Nephron (organoid): ENCODE measurements around the gene SORCS3.

Experiments
- H3K27ac Mint-ChIP-seq, 3 experiments: 2 replicates each; pipeline ENCODE4 v1.8.0; 2020; ENCODE audit warnings: mixed read lengths in 3 of 3, mild to moderate bottlenecking in 2 of 3, moderate library complexity in 1 of 3
- H3K27me3 Mint-ChIP-seq: 2 replicates; pipeline ENCODE4 v1.8.0; 2021; ENCODE audit warnings: low read depth, mild to moderate bottlenecking, moderate library complexity, mixed read lengths
- H3K36me3 Mint-ChIP-seq: 2 replicates; pipeline ENCODE4 v1.8.0; 2020; ENCODE audit warnings: low read depth, mixed read lengths
- H3K4me1 Mint-ChIP-seq: 2 replicates; pipeline ENCODE4 v1.8.0; 2020; ENCODE audit warnings: mixed read lengths
- H3K4me3 Mint-ChIP-seq, 3 experiments: 2 replicates each; pipeline ENCODE4 v1.8.0; 2020; ENCODE audit warnings: mild to moderate bottlenecking in 3 of 3, mixed read lengths in 3 of 3, moderate library complexity in 2 of 3
- H3K9me3 Mint-ChIP-seq: 2 replicates; pipeline ENCODE4 v1.8.0; 2020; ENCODE audit warnings: mixed read lengths
- TF ChIP-seq, protein P1 (sequence below), 3 experiments: fragments of 200-600 bp; sonication (generic); IDR thresholded peaks; one replicate each; pipeline ENCODE4 v1.5.0; 2021; ENCODE audit warnings: antibody characterized with exemption in 3 of 3; ENCODE audit not compliant: unreplicated experiment in 3 of 3

SORCS3 gene

GRCh38 chr10:104947314-104947713 lies 306.2 kb downstream of the SORCS3 start:
- H3K27me3 Mint-ChIP-seq: peaks cover 6% of the 10 kb centered on the region
- H3K9me3 Mint-ChIP-seq: no peaks in the 10 kb centered on the region
- H3K27ac Mint-ChIP-seq: no peak overlapping the region
- H3K4me3 Mint-ChIP-seq: no peak overlapping the region
- H3K36me3 Mint-ChIP-seq: no peaks in the 10 kb centered on the region
- H3K4me1 Mint-ChIP-seq: no peaks in the 10 kb centered on the region
- TF ChIP-seq, protein P1, sequence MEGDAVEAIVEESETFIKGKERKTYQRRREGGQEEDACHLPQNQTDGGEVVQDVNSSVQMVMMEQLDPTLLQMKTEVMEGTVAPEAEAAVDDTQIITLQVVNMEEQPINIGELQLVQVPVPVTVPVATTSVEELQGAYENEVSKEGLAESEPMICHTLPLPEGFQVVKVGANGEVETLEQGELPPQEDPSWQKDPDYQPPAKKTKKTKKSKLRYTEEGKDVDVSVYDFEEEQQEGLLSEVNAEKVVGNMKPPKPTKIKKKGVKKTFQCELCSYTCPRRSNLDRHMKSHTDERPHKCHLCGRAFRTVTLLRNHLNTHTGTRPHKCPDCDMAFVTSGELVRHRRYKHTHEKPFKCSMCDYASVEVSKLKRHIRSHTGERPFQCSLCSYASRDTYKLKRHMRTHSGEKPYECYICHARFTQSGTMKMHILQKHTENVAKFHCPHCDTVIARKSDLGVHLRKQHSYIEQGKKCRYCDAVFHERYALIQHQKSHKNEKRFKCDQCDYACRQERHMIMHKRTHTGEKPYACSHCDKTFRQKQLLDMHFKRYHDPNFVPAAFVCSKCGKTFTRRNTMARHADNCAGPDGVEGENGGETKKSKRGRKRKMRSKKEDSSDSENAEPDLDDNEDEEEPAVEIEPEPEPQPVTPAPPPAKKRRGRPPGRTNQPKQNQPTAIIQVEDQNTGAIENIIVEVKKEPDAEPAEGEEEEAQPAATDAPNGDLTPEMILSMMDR (IDR thresholded peaks at IDR 0.05; ENCODE audit: unreplicated experiment in 3 of 3): no peak

GRCh38 chr10:104957178-104957841 lies 316.2 kb downstream of the SORCS3 start:
- Mint-ChIP-seq H3K4me1 (no peaks in the 10 kb centered on the region), H3K36me3 (no peaks in the 10 kb centered on the region), H3K27me3 (no peaks in the 10 kb centered on the region), H3K27ac (no peak overlapping the region), H3K4me3 (no peak overlapping the region), H3K9me3 (peaks cover 6% of the 10 kb centered on the region)
- TF ChIP-seq, protein P1 (IDR thresholded peaks at IDR 0.05; ENCODE audit: unreplicated experiment in 3 of 3): no peak

DNA sequence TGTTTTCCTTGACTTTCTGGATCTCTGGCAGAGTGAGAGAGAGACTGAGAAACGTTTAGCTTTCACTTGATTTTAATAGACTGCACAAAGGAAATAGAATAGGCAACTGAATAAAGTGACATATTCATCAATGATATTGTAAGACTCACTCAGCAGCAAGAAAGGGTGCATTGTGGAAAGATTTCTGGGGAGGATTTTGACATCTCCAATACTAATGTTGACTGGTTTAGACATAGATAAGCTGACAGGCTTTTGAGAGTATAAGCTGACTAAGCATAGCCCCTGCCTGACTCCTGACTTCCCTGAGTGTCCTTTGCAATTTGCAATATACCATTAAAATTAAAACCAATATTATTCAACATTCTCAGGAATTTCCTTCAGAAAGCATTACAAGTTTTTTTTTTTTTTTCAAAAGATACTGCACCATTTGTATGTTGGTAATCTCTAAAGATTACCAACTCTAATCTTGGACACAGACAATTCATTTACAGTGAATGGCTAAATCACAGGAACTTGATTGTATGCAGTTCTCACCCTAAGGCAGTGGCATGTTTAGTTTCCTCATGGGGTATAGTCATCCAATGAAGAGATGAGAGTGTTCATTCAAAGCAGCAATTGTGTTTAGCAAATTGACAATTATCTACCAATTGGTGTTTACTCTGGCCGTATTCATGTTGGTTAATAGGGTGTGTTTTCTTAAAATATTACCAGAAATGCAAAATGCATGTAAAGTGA lies 325.6 kb downstream of the SORCS3 start:
- Mint-ChIP-seq H3K27me3 (no peaks in the 10 kb centered on the region), H3K36me3 (no peaks in the 10 kb centered on the region), H3K9me3 (peaks cover 11% of the 10 kb centered on the region), H3K4me1 (no peaks in the 10 kb centered on the region), H3K27ac (no peak overlapping the region), H3K4me3 (no peak overlapping the region)
- TF ChIP-seq, protein P1 (IDR thresholded peaks at IDR 0.05; ENCODE audit: unreplicated experiment in 3 of 3): no peak

GRCh38 chr10:104980368-104980767 lies 339.3 kb downstream of the SORCS3 start:
- TF ChIP-seq, protein P1 (IDR thresholded peaks at IDR 0.05; ENCODE audit: unreplicated experiment in 3 of 3): no peak
- H3K9me3 Mint-ChIP-seq: peaks cover 2% of the 10 kb centered on the region
- H3K4me1 Mint-ChIP-seq: no peaks in the 10 kb centered on the region
- H3K36me3 Mint-ChIP-seq: no peaks in the 10 kb centered on the region
- no peak overlapping the region for H3K27ac Mint-ChIP-seq
- no peaks in the 10 kb centered on the region for H3K27me3 Mint-ChIP-seq
- H3K4me3 Mint-ChIP-seq: no peak overlapping the region

DNA sequence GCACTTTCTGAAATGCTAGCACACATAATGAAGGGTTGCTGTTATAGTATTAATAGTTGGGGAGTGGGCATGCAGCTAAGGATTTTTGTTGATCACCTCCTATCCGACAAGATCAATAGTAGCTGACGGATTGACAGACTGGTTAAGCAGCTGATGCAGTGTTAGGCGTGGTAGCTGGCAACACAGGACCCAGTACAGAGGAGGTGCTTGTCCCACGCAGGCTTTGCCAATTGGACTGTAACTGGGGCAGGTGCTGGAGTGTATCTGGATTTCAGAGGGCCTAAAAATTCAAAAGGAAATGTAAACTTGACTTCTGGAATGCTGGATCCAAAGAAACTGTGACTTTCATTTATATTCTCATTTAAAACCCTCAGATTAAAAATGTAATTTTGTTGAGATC lies 340.9 kb downstream of the SORCS3 start:
- Mint-ChIP-seq H3K36me3 (no peaks in the 10 kb centered on the region), H3K4me1 (no peaks in the 10 kb centered on the region), H3K4me3 (no peak overlapping the region), H3K9me3 (peaks cover 15% of the 10 kb centered on the region), H3K27ac (no peak overlapping the region), H3K27me3 (no peaks in the 10 kb centered on the region)
- TF ChIP-seq, protein P1 (IDR thresholded peaks at IDR 0.05; ENCODE audit: unreplicated experiment in 3 of 3): no peak

- Mint-ChIP-seq H3K9me3 (peaks cover 15% of the 10 kb centered on the region), H3K4me1 (no peaks in the 10 kb centered on the region), H3K27ac (no peak overlapping the region), H3K27me3 (no peaks in the 10 kb centered on the region), H3K36me3 (no peaks in the 10 kb centered on the region), H3K4me3 (no peak overlapping the region)
- TF ChIP-seq, protein P1 (IDR thresholded peaks at IDR 0.05; ENCODE audit: unreplicated experiment in 3 of 3): no peak
Observed at GRCh38 chr10:104988686-104989085, 347.6 kb downstream of the SORCS3 start.
